GM12878 (cell line): Measurements from ENCODE around the gene OLA1. TPM values are rescaled to one million over a fixed set of nuclear protein-coding genes. Genes with fewer than 3 reads are reported as not detected.

ENCODE experiments used
- ATF2 ChIP-seq: IDR thresholded peaks from 2 replicates; pipeline ENCODE4 v1.6.1; 2012; ENCODE audit warnings: low read length, inconsistent platforms
- FOXM1 ChIP-seq: IDR thresholded peaks from 2 replicates; pipeline ENCODE4 v1.6.1; 2012; ENCODE audit warnings: low read depth, mild to moderate bottlenecking, inconsistent platforms, low read length, moderate library complexity
- HSF1 ChIP-seq: fragments of 150-350 bp; IDR thresholded peaks from 2 replicates; pipeline ENCODE4 v1.6.1; 2014; ENCODE audit warnings: mild to moderate bottlenecking, low read depth, low read length
- polyA plus RNA-seq, 11 experiments: library from polyadenylated mRNA; depleted of rRNA in 4 of 11; unstranded in 6 of 11; stranded (reverse) in 5 of 11; fragments of >200 nt; fragmentation: Nextera tagmentation in 4 of 11; fragmentation: Illumina TruSeq in 1 of 11; extraction: Ambion mirVana in 4 of 11; extraction: Trizol in 1 of 11; gene quantifications; 1 replicate in 1 of 11; 2 replicates in 10 of 11; pipeline versions ENCODE4 v1.2.1 to v1.2.3, GENCODE V29; 2011 to 2016; ENCODE audit warnings: inconsistent platforms in 2 of 11, missing spikeins in 2 of 11, low read depth in 1 of 11
- total RNA-seq, 4 experiments: library from RNA; depleted of rRNA in 3 of 4; stranded (reverse); fragments of >200 nt in 3 of 4; fragmentation: Illumina TruSeq in 1 of 4; extraction: Trizol in 1 of 4; gene quantifications; 2 replicates each; pipeline versions ENCODE4 v1.2.1 to v1.2.3, GENCODE V29; 2013 to 2021
- TF ChIP-seq, protein P1 (sequence below): fragments of 450-650 bp; formaldehyde crosslinking; IDR thresholded peaks from 2 replicates; pipeline ENCODE4 v1.4.0; 2020; ENCODE audit warnings: mild to moderate bottlenecking, moderate library complexity

The OLA1 gene
- total and polyA plus RNA-seq, 10 of the 15 experiments (the other 5 are each of a cell fraction or from before 2014, with no cell fraction given), result 107 to 238 (median 142) TPM

GRCh38 chr2:174049895-174050294 is 198.4 kb downstream of the OLA1 start (continued):
- TF ChIP-seq, protein P1, sequence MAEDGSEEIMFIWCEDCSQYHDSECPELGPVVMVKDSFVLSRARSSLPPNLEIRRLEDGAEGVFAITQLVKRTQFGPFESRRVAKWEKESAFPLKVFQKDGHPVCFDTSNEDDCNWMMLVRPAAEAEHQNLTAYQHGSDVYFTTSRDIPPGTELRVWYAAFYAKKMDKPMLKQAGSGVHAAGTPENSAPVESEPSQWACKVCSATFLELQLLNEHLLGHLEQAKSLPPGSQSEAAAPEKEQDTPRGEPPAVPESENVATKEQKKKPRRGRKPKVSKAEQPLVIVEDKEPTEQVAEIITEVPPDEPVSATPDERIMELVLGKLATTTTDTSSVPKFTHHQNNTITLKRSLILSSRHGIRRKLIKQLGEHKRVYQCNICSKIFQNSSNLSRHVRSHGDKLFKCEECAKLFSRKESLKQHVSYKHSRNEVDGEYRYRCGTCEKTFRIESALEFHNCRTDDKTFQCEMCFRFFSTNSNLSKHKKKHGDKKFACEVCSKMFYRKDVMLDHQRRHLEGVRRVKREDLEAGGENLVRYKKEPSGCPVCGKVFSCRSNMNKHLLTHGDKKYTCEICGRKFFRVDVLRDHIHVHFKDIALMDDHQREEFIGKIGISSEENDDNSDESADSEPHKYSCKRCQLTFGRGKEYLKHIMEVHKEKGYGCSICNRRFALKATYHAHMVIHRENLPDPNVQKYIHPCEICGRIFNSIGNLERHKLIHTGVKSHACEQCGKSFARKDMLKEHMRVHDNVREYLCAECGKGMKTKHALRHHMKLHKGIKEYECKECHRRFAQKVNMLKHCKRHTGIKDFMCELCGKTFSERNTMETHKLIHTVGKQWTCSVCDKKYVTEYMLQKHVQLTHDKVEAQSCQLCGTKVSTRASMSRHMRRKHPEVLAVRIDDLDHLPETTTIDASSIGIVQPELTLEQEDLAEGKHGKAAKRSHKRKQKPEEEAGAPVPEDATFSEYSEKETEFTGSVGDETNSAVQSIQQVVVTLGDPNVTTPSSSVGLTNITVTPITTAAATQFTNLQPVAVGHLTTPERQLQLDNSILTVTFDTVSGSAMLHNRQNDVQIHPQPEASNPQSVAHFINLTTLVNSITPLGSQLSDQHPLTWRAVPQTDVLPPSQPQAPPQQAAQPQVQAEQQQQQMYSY (CRISPR knock-in tag), result no peak
- TF ChIP-seq HSF1 (no peak), FOXM1 (no peak), ATF2 (no peak)
- TF ChIP-seq, all 136 proteins: peak for 0
